OCI-LY1 (cell line): Measurements from ENCODE around the gene IFT52.

Experiments
- EZH2 ChIP-seq: fragments of 200-600 bp; sonication (generic), shearing (Covaris generic); IDR thresholded peaks from 2 replicates; pipeline ENCODE4 v1.8.0; 2017; ENCODE audit warnings: borderline replicate concordance, mixed run types, mild to moderate bottlenecking, antibody characterized with exemption, low read length, moderate library complexity, mixed read lengths
- TF ChIP-seq, protein P1 (sequence below): fragments of 200-600 bp; sonication (generic), shearing (Covaris generic); IDR thresholded peaks from 2 replicates; pipeline ENCODE4 v1.5.1; 2017; ENCODE audit warnings: mild to moderate bottlenecking, antibody characterized with exemption, low read length, moderate library complexity, mixed read lengths

DNA sequence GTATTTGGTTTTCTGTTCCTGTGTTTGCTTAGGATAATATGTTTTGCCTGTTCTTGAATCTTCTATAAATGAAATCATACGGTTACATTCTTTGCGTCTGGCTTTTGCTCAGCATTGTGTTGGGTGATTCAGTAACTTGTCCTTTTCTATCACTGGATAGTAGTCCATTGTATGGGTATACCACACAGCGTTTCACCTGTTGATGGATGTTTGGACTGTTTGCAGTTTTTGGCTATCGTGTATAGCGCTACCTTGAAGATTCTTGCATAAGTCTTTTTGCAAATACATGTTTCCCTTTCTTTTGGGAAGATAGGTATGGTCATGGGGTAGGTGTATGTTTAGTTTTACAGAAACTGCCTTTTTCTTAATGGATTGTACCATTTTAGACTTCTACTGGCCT, 85.6 kb downstream of the IFT52 start:
- TF ChIP-seq EZH2, result no peak
- TF ChIP-seq, protein P1, sequence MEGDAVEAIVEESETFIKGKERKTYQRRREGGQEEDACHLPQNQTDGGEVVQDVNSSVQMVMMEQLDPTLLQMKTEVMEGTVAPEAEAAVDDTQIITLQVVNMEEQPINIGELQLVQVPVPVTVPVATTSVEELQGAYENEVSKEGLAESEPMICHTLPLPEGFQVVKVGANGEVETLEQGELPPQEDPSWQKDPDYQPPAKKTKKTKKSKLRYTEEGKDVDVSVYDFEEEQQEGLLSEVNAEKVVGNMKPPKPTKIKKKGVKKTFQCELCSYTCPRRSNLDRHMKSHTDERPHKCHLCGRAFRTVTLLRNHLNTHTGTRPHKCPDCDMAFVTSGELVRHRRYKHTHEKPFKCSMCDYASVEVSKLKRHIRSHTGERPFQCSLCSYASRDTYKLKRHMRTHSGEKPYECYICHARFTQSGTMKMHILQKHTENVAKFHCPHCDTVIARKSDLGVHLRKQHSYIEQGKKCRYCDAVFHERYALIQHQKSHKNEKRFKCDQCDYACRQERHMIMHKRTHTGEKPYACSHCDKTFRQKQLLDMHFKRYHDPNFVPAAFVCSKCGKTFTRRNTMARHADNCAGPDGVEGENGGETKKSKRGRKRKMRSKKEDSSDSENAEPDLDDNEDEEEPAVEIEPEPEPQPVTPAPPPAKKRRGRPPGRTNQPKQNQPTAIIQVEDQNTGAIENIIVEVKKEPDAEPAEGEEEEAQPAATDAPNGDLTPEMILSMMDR, result no peak
